Measurements from ENCODE around the gene USPL1.

Gene USPL1

DNA sequence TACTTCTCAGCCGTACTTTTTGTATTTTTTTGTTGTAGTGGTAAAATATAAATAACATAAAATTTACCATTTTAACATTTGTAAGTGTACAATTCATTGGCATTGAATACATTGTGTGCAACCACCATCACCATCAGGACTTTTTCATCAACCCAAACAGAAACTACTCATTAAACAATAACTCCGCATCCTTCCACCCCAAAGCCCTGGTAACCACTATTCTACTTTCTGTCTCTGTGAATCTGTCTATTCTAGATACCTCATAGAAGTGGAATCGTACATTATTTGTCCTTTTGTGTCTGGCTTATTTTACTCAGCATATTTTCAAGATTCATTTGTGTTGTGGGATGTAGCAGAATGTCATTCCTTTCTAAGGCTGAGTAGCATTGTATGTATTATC, 38.5 kb downstream of the USPL1 start:
- H3K4me1 Mint-ChIP-seq: peaks cover 26% of the 10 kb centered on the region
- peaks cover 57% of the 10 kb centered on the region for H3K36me3 Mint-ChIP-seq
- no peak overlapping the region for H3K27ac Mint-ChIP-seq
- CTCF ChIA-PET: no interaction called here
- H3K9me3 Mint-ChIP-seq: no peaks in the 10 kb centered on the region
- no peak overlapping the region for H3K4me3 Mint-ChIP-seq
- no peaks in the 10 kb centered on the region for H3K27me3 Mint-ChIP-seq
- DNase-seq: no peak

DNA sequence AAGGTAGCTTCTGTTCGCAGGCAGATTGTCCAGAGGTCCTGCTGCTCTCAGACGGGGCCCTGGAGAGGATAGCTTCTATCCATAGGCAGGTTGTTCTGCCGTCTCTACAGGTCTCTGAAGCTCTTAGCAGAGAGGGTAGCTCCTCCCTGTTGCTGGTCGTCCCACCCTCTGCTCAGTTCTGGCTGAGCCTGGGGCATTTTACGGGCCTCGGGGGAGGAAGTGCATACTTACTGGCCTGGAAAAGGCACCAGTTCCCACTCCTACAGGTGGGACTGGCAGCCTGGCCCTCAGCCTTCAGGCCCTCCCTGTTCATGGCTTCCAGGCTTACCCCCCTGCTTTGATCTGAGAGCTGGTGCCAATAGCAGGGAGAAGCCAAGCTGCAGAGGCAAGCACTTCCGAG, 42.3 kb downstream of the USPL1 start:
- CTCF ChIA-PET: no interaction called here
- Mint-ChIP-seq H3K4me1 (peaks cover 7% of the 10 kb centered on the region), H3K4me3 (no peak overlapping the region), H3K36me3 (peaks cover 37% of the 10 kb centered on the region), H3K27me3 (no peaks in the 10 kb centered on the region), H3K9me3 (no peaks in the 10 kb centered on the region), H3K27ac (no peak overlapping the region)
- no peak for DNase-seq

- H3K27ac Mint-ChIP-seq: no peak overlapping the region
- no peak overlapping the region for H3K4me3 Mint-ChIP-seq
- H3K4me1 Mint-ChIP-seq: peaks cover 3% of the 10 kb centered on the region
- peaks cover 32% of the 10 kb centered on the region for H3K36me3 Mint-ChIP-seq
- CTCF ChIA-PET: no interaction called here
- no peaks in the 10 kb centered on the region for H3K9me3 Mint-ChIP-seq
- no peaks in the 10 kb centered on the region for H3K27me3 Mint-ChIP-seq
- no peak for DNase-seq
These were observed 43.1 kb downstream of the USPL1 start for GRCh38 chr13:30660796-30661195.

- Mint-ChIP-seq H3K27me3 (no peaks in the 10 kb centered on the region), H3K4me3 (no peak overlapping the region), H3K27ac (no peak overlapping the region), H3K4me1 (peaks cover 3% of the 10 kb centered on the region), H3K9me3 (no peaks in the 10 kb centered on the region), H3K36me3 (no peaks in the 10 kb centered on the region)
- CTCF ChIA-PET: no interaction called here
- DNase-seq: no peak
These were observed 47.1 kb downstream of the USPL1 start for GRCh38 chr13:30664689-30665275.

DNA sequence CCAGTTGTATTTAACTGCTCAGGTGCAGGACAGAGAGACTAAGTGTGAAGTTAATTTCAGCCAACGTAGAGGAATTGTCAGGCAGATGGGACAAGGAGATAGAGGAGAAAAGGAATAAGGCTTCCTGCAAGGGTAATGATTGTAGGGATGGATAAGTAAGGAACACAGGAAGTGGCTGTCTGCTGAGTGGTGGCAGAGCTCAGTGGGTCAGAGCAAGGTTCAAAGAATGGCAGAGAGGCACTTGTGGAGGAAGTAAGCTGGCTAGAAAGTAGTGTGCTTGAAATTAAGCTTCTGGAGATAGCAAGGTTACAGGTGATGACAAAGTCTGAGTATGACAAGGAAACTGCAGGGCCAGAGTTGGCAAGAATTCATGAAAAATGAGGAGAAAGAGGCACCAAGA, 47.9 kb downstream of the USPL1 start:
- Mint-ChIP-seq H3K4me3 (no peak overlapping the region), H3K4me1 (peaks cover 3% of the 10 kb centered on the region), H3K9me3 (no peaks in the 10 kb centered on the region), H3K36me3 (no peaks in the 10 kb centered on the region), H3K27me3 (no peaks in the 10 kb centered on the region), H3K27ac (no peak overlapping the region)
- no peak for DNase-seq
- CTCF ChIA-PET: no interaction called here

- no peak overlapping the region for H3K27ac Mint-ChIP-seq
- DNase-seq: no peak
- H3K4me3 Mint-ChIP-seq: no peak overlapping the region
- CTCF ChIA-PET: no interaction called here
- peaks cover 3% of the 10 kb centered on the region for H3K27me3 Mint-ChIP-seq
- H3K4me1 Mint-ChIP-seq: peaks cover 3% of the 10 kb centered on the region
- H3K9me3 Mint-ChIP-seq: no peaks in the 10 kb centered on the region
- H3K36me3 Mint-ChIP-seq: no peaks in the 10 kb centered on the region
These were observed 48.4 kb downstream of the USPL1 start for GRCh38 chr13:30666113-30666512.

DNA sequence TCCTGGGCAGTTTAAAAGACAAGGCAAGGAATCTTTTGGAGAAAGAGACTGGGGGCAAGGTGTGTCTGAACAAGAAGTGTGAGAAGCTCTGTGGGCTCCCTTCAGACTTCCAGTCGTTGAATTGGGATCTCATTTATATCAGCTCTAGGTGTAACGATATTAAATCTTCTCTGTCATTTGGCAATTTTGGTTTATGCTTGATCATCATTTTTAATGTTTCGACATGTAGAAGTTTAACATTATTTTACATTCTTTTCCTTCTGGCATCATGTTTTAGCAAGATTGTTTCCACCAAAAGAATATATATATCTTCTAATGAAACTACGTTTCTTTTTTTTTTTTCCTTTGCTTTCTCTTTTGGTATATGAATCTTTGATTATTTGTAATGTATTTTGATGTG, 49.3 kb downstream of the USPL1 start:
- H3K4me1 Mint-ChIP-seq: peaks cover 6% of the 10 kb centered on the region
- no peak overlapping the region for H3K4me3 Mint-ChIP-seq

GRCh38 chr13:30668312-30668711, 50.6 kb downstream of the USPL1 start:
- Mint-ChIP-seq H3K9me3 (no peaks in the 10 kb centered on the region), H3K4me1 (peaks cover 9% of the 10 kb centered on the region), H3K36me3 (no peaks in the 10 kb centered on the region), H3K4me3 (no peak overlapping the region), H3K27me3 (peaks cover 13% of the 10 kb centered on the region), H3K27ac (no peak overlapping the region)
- CTCF ChIA-PET: no interaction called here
- no peak for DNase-seq

More for the DNA sequence above, 49.3 kb downstream of the USPL1 start:
- Mint-ChIP-seq H3K9me3 (no peaks in the 10 kb centered on the region), H3K27ac (no peak overlapping the region), H3K36me3 (no peaks in the 10 kb centered on the region), H3K27me3 (peaks cover 12% of the 10 kb centered on the region)
- DNase-seq: no peak
- CTCF ChIA-PET: no interaction called here

DNA sequence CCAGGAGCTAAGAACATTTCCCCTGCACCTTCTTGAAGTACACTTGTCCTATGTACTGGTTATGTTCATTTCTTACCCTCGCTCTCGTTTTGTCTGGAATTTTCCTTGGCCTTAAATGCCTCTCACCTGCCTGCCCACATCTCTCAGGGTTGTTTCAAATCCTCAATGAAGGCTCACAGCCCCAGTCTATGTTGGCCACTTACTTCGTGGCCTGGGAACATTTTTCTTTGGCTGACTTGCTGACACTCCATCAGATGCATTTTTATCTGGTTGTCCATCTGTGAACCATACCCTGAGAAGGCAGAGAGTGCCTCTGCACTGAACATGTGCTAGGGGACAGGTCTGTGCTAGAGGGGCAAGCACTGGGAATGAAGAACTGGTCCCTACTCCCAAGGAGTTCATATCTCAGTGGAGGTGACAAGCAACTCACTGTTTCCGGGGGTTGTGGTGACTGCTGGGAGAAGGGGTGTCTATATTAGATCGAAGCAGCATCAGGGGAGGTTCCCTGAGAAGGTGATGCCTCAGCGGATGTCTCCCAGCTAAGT, 53.6 kb downstream of the USPL1 start:
- H3K27ac Mint-ChIP-seq: no peak overlapping the region

DNA sequence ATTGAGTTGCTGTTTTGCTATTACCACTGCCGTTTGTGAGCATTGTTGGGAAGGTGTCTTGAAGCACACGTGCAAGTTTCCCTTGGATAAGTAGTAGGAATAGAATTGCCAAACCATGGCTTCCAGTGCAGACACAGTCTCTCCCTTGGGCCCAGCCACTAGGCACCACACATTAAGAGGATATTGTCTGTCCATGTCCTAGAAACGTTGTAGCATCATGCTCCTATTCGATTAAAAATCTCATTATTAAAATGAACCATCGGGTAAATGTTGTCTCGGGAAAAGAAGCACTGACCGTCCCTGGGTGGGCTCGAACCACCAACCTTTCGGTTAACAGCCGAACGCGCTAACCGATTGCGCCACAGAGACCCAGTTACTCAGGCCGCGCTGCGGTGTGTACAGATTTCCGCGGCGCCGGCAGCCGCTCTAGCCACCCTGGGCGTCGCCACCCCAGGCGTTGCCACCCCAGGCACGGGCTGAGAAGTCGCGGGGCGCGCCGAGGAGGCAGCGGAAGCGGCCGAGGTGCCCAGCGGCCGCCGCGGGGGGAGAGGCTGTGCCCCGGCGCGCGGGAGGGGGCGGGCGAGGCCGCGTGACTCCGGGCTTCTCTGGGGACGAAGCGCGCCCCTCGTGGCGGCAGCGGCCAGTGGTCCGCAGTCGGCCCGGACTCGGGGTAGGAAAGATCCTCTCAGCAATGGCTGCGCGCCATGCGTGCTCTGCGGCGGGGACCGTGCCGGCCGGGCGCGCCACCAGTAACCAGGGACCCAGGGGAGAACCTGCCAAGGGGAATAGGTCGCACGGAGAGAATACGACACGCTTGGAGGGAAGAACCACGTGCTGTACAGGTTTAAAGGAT, 56.2 kb downstream of the USPL1 start:
- CTCF ChIA-PET: no interaction called here
- Mint-ChIP-seq H3K4me1 (peaks cover 21% of the 10 kb centered on the region), H3K4me3 (peak overlapping the region; percentile 77), H3K27ac (peak overlapping the region; percentile 86), H3K27me3 (peaks cover 49% of the 10 kb centered on the region), H3K9me3 (no peaks in the 10 kb centered on the region), H3K36me3 (no peaks in the 10 kb centered on the region)
- DNase-seq: peak; percentile 88

More for the DNA sequence above, 53.6 kb downstream of the USPL1 start:
- DNase-seq: no peak
- no peaks in the 10 kb centered on the region for H3K36me3 Mint-ChIP-seq
- H3K9me3 Mint-ChIP-seq: no peaks in the 10 kb centered on the region
- CTCF ChIA-PET: interaction anchor here (0.6 to 1.4 kb wide), 2 partner anchors 55 to 125 kb away, joined by 3 read pairs; no protein-coding TSS in a partner anchor
- H3K4me1 Mint-ChIP-seq: peaks cover 21% of the 10 kb centered on the region
- peaks cover 38% of the 10 kb centered on the region for H3K27me3 Mint-ChIP-seq
- no peak overlapping the region for H3K4me3 Mint-ChIP-seq

DNA sequence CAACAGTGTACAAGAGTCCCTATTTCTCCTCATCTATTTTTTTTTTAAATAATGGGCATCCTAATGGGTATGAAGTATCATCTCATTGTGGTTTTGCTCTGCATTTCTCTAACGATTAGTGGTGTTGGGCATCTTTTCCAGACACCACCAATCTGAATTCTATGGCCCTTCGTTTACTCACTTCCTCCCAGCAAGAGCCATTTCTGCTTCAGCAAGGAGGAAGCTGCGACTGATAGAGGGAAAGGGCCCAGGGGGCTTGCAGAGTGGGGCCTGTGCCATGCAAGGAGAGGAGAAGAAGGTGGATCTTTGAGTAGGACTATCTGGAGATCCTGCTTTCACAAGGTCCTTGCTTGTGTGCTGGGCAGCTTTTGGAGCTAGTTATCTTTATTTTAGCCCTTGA, 58.0 kb downstream of the USPL1 start:
- DNase-seq: no peak
- Mint-ChIP-seq H3K36me3 (no peaks in the 10 kb centered on the region), H3K4me1 (peaks cover 21% of the 10 kb centered on the region), H3K9me3 (no peaks in the 10 kb centered on the region), H3K27me3 (peaks cover 53% of the 10 kb centered on the region), H3K27ac (no peak overlapping the region), H3K4me3 (no peak overlapping the region)
- CTCF ChIA-PET: interaction anchor here (1.0 to 1.7 kb wide), 2 partner anchors 61 to 64 kb away, joined by 3 read pairs; no protein-coding TSS in a partner anchor

DNA sequence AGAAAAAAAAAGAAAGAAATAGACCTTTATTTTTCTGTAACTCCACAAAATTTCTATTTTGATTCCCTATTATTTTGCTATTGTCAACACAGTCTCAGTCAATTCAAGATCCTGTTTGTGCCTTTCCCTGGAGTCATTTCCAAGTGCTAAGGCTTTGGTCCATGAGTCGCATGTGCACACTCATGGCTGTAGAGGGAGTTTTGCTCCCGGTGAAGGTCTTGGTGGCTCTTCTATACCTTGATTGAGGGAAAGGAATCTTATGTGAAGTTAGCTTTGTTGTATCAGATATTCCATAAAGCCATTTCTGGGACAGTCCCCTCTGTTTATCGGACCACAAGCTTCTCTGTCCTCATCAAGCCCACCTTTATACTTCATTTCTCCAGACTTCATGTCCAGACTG, 59.0 kb downstream of the USPL1 start:
- H3K4me1 Mint-ChIP-seq: peaks cover 17% of the 10 kb centered on the region
- no peak for DNase-seq
- peaks cover 47% of the 10 kb centered on the region for H3K27me3 Mint-ChIP-seq
- H3K4me3 Mint-ChIP-seq: no peak overlapping the region
- CTCF ChIA-PET: interaction anchor here (0.7 to 1.7 kb wide), 2 partner anchors 60 to 103 kb away, joined by 3 read pairs; no protein-coding TSS in a partner anchor
- peak overlapping the region; percentile 24 for H3K27ac Mint-ChIP-seq
- no peaks in the 10 kb centered on the region for H3K36me3 Mint-ChIP-seq
- no peaks in the 10 kb centered on the region for H3K9me3 Mint-ChIP-seq

DNA sequence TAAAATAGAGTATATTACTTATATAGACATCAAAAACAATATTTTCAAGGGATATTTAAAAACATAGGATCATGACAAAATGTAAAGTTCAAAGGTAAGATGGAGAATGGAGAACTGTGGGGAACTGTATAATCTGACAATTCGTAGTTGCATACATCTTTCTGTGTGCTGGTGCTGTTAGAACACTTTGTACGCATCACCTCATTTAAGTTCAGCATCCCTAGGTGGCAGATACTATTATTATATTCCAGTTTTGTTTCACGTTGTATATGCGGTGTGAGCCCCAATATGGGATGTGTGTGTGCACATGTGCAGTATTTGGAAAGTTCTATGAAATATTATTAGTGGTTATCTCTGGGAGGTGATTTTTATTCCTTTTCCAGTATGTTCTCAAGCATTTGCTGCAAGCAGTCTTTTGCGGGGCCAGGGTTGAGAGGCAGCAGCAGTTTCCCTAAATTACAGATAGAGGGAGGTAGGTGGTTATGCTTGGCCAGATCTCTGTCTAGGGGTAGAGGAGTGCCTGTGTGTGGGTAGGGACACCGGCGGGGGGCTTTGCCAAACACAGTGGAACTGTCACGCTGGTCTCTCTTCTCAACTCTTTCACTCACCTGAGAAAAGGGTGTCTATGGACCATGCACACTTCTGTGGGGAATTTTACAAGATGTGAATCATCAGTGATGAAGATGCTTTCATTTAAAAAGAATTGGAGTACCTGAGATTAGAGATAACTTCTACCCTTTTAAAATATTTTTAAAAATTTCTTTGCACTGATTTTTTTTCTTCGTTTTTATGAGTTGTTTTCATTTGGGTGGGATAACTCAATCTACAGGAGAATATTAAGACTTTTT, 62.0 kb downstream of the USPL1 start:
- CTCF ChIA-PET: interaction anchor here (0.8 to 1.2 kb wide), 3 partner anchors 116 to 124 kb away, joined by 3 to 4 read pairs (median 3); no protein-coding TSS in a partner anchor
- H3K4me1 Mint-ChIP-seq: peaks cover 2% of the 10 kb centered on the region
- H3K4me3 Mint-ChIP-seq: no peak overlapping the region

GRCh38 chr13:30681843-30682242, 64.1 kb downstream of the USPL1 start:
- CTCF ChIA-PET: interaction anchor here (0.8 to 1.8 kb wide), 6 partner anchors 52 to 184 kb away, joined by 3 to 8 read pairs (median 4); no protein-coding TSS in a partner anchor
- Mint-ChIP-seq H3K4me1 (no peaks in the 10 kb centered on the region), H3K36me3 (no peaks in the 10 kb centered on the region), H3K4me3 (no peak overlapping the region), H3K27ac (no peak overlapping the region), H3K27me3 (peaks cover 24% of the 10 kb centered on the region), H3K9me3 (no peaks in the 10 kb centered on the region)
- DNase-seq: no peak

More for the DNA sequence above, 62.0 kb downstream of the USPL1 start:
- H3K27me3 Mint-ChIP-seq: peaks cover 36% of the 10 kb centered on the region
- no peaks in the 10 kb centered on the region for H3K9me3 Mint-ChIP-seq
- no peaks in the 10 kb centered on the region for H3K36me3 Mint-ChIP-seq
- peak; percentile 44 for DNase-seq
- no peak overlapping the region for H3K27ac Mint-ChIP-seq
